ENCODE results near the gene CABP2. TPM values are rescaled to one million over a fixed set of nuclear protein-coding genes. Genes with fewer than 3 reads are reported as not detected.

The CABP2 gene
- total RNA-seq, 1 experiment from 2014 or later, result not detected

- H3K9me3 ChIP-seq (ENCODE audit: insufficient read depth, low read depth), result peaks cover 29% of the 10 kb centered on the region; the same call in 1 of the 2 replicates
- no peak overlapping the region for H3K4me3 ChIP-seq
- intact Hi-C loops (cut with micrococcal nuclease; ENCODE audit: unreplicated experiment), result no loop called here
- no TSS peak for BruUV-seq (replicated peaks)
- H4K20me1 ChIP-seq (ENCODE audit: insufficient read depth), result no peaks in the 10 kb centered on the region
- H3K79me2 ChIP-seq (ENCODE audit: low read depth), result no peaks in the 10 kb centered on the region
- no peak overlapping the region for H3K4me2 ChIP-seq
- CTCF ChIA-PET, result interaction anchor here (0.7 kb wide), 1 partner anchor 49 kb away, joined by 7 read pairs; no protein-coding TSS in a partner anchor
- no peaks in the 10 kb centered on the region for H3F3A ChIP-seq (ENCODE audit: insufficient read depth, low read depth)
- TF ChIP-seq EZH2 (IDR thresholded peaks at IDR 0.05; ENCODE audit: low read depth), result no peak
- TF ChIP-seq CTCF (conservative IDR thresholded peaks at IDR 0.05), result no peak
- no peak for DNase-seq
- no peak overlapping the region for H2AFZ ChIP-seq
- H3K27me3 ChIP-seq (ENCODE audit: insufficient read depth, low read depth), result no peaks in the 10 kb centered on the region
- no peaks in the 10 kb centered on the region for H3K36me3 ChIP-seq (ENCODE audit: low read depth)
- H3K27ac ChIP-seq, result no peak overlapping the region
- no peaks in the 10 kb centered on the region for H3K9me2 ChIP-seq (ENCODE audit: insufficient read depth)
- H3K4me1 ChIP-seq (replicated peaks; ENCODE audit: insufficient read depth), result no peaks in the 10 kb centered on the region
- POLR2A ChIA-PET (ENCODE audit: unreplicated experiment), result interaction anchor here (0.7 kb wide), 1 partner anchor 1513 kb away, joined by 4 read pairs; the partner anchor contains the start of gene TPCN2
Measured at GRCh38 chr11:67535561-67535960, 12.3 kb upstream of the CABP2 start.

GRCh38 chr11:67534070-67534679 lies 10.9 kb upstream of the CABP2 start:
- Histone ChIP-seq H3K4me1 (replicated peaks; ENCODE audit: insufficient read depth) (peaks cover 7% of the 10 kb centered on the region), H2AFZ (no peak overlapping the region), H3K36me3 (ENCODE audit: low read depth) (no peaks in the 10 kb centered on the region), H3F3A (ENCODE audit: insufficient read depth, low read depth) (no peaks in the 10 kb centered on the region), H3K79me2 (ENCODE audit: low read depth) (no peaks in the 10 kb centered on the region), H4K20me1 (ENCODE audit: insufficient read depth) (no peaks in the 10 kb centered on the region), H3K4me3 (no peak overlapping the region), H3K9me3 (ENCODE audit: insufficient read depth, low read depth) (peaks cover 29% of the 10 kb centered on the region; the same call in 1 of the 2 replicates), H3K9me2 (ENCODE audit: insufficient read depth) (no peaks in the 10 kb centered on the region), H3K27me3 (ENCODE audit: insufficient read depth, low read depth) (no peaks in the 10 kb centered on the region), H3K4me2 (no peak overlapping the region), H3K27ac (no peak overlapping the region)
- no TSS peak for BruUV-seq (replicated peaks)
- TF ChIP-seq CTCF (conservative IDR thresholded peaks at IDR 0.05), result no peak
- TF ChIP-seq EZH2 (IDR thresholded peaks at IDR 0.05; ENCODE audit: low read depth), result no peak
- ChIA-PET POLR2A (ENCODE audit: unreplicated experiment) (no interaction called here), CTCF (no interaction called here)
- intact Hi-C loops (cut with micrococcal nuclease; ENCODE audit: unreplicated experiment), result no loop called here
- no peak for DNase-seq

- Histone ChIP-seq H3F3A (ENCODE audit: insufficient read depth, low read depth) (no peaks in the 10 kb centered on the region), H3K9me3 (ENCODE audit: insufficient read depth, low read depth) (peaks cover 35% of the 10 kb centered on the region; the same call in 1 of the 2 replicates), H3K36me3 (ENCODE audit: low read depth) (no peaks in the 10 kb centered on the region), H2AFZ (no peak overlapping the region), H3K27ac (no peak overlapping the region), H3K9me2 (ENCODE audit: insufficient read depth) (no peaks in the 10 kb centered on the region), H3K4me2 (no peak overlapping the region), H3K4me1 (replicated peaks; ENCODE audit: insufficient read depth) (peaks cover 14% of the 10 kb centered on the region), H3K27me3 (ENCODE audit: insufficient read depth, low read depth) (no peaks in the 10 kb centered on the region), H3K4me3 (no peak overlapping the region), H3K79me2 (ENCODE audit: low read depth) (no peaks in the 10 kb centered on the region), H4K20me1 (ENCODE audit: insufficient read depth) (no peaks in the 10 kb centered on the region)
- TF ChIP-seq EZH2 (IDR thresholded peaks at IDR 0.05; ENCODE audit: low read depth) (no peak), CTCF (conservative IDR thresholded peaks at IDR 0.05) (no peak)
- DNase-seq, result no peak
- POLR2A ChIA-PET (ENCODE audit: unreplicated experiment), result no interaction called here
- CTCF ChIA-PET, result no interaction called here
- intact Hi-C loops (cut with micrococcal nuclease; ENCODE audit: unreplicated experiment), result no loop called here
- BruUV-seq (replicated peaks), result no TSS peak
Measured at GRCh38 chr11:67532889-67533288, 9.6 kb upstream of the CABP2 start.

All from PC-9 (cell line).